GM12801 (cell line): ENCODE results near the gene XPR1.

Experiments used
- CTCF ChIP-seq: IDR thresholded peaks from one replicate; pipeline ENCODE4 v1.5.1; 2011; ENCODE audit warnings: control low read depth; ENCODE audit not compliant: insufficient read length; ENCODE audit errors: extremely low read depth

The XPR1 gene

GRCh38 chr1:180606155-180606554 is 25.7 kb upstream of the XPR1 start:
- TF ChIP-seq CTCF = no peak

GRCh38 chr1:180609643-180610555 is 21.9 kb upstream of the XPR1 start:
- TF ChIP-seq CTCF = no peak

- TF ChIP-seq CTCF = no peak
Measured at GRCh38 chr1:180610556-180611015, 21.2 kb upstream of the XPR1 start.

- no peak for TF ChIP-seq CTCF
Measured at GRCh38 chr1:180611016-180611930, 20.5 kb upstream of the XPR1 start.

- no peak for TF ChIP-seq CTCF
Measured at GRCh38 chr1:180612632-180613031, 19.2 kb upstream of the XPR1 start.

- no peak for TF ChIP-seq CTCF
Measured at GRCh38 chr1:180614730-180615129, 17.1 kb upstream of the XPR1 start.

- no peak for TF ChIP-seq CTCF
Measured at GRCh38 chr1:180615493-180616290, 16.1 kb upstream of the XPR1 start.
